A549 treated with RU486 at 1 μM for 4 hours (cell line): ENCODE data around the gene CDKL5. TPM values are rescaled to one million over a fixed set of nuclear protein-coding genes. Genes with fewer than 3 reads are reported as not detected.

Experiments
- total RNA-seq: library from RNA; stranded (reverse); fragments of 200-300 nt; extraction: Qiagen RNA extraction; gene quantifications from 5 replicates; pipeline ENCODE4 v1.2.3, GENCODE V29; 2022; ENCODE audit warnings: low read depth

The CDKL5 gene
- total RNA-seq = 2.6 to 5.6 TPM (median 4.7 TPM) in 5 replicates

GRCh38 chrX:18425199-18426003 is at the start of gene CDKL5:
CDKL5 (plus strand) TSS chrX:18425608; CDS start chrX:18507097, 81,489 bp downstream.

GRCh38 chrX:18672008-18672407 is 246.6 kb downstream of the CDKL5 start, which contains the start of gene RS1:
RS1 (minus strand) TSS chrX:18672108; CDS start chrX:18672068, 40 bp downstream.

Other genes with a start within 250 kb of the CDKL5 start
- not detected in 5 replicates for gene BEND2, start 204.7 kb upstream of the CDKL5 start, total RNA-seq
- 6.7 to 9.8 TPM (median 8.0 TPM) in 5 replicates for gene SCML2, start 70.9 kb upstream of the CDKL5 start, total RNA-seq
- not detected in 5 replicates for gene RS1, start 246.5 kb downstream of the CDKL5 start, total RNA-seq